Mammary epithelial cell (primary cell): ENCODE results near the gene DOCK6.

Source experiments
- CTCF ChIP-seq, 2 donors: IDR thresholded peaks in 1 of 2; conservative IDR thresholded peaks in 1 of 2; 2 replicates each; pipeline ENCODE4 v1.5.1; 2011 to 2012; ENCODE audit warnings: inconsistent platforms in 2 of 2, low read length in 2 of 2, mild to moderate bottlenecking in 2 of 2, control low read depth in 1 of 2, low read depth in 1 of 2; ENCODE audit not compliant: insufficient read depth in 1 of 2; ENCODE audit errors: extremely low read depth in 1 of 2
- EZH2 ChIP-seq: IDR thresholded peaks from 2 replicates; pipeline ENCODE4 v1.6.1; 2012; ENCODE audit warnings: low read length, inconsistent platforms, borderline replicate concordance

DNA sequence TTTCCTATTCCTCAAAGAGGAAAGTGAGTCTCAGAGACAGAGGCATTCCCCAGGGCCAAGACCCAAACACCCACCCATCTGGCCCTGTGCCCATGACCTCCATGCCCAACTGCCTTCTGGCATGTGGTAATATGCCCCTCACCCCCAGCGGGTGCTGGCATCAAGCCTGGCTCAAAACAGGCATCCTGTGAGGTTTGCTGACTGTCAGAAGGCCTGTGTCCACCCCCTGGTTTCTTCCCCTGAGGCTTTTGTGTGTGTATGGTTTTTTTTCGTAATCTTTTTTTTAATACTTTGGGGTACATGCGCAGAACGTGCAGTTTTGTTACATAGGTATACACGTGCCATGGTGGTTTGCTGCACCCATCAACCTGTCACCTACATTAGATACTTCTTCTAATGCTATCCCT lies 57.4 kb downstream of the DOCK6 start:
- no peak for TF ChIP-seq CTCF (conservative IDR thresholded peaks at IDR 0.05 in 1 of 2, IDR thresholded peaks at IDR 0.05 in 1 of 2; ENCODE audit: extremely low read depth in 1 of 2, insufficient read depth in 1 of 2, low read depth in 1 of 2, low read length in 2 of 2)
- TF ChIP-seq EZH2, result no peak
